Ectodermal cell (in vitro differentiated cells): ENCODE data around the gene ZKSCAN1.

ENCODE experiments used
- H3K27ac ChIP-seq: 2 replicates; pipeline ENCODE4 v1.7.0; 2013; ENCODE audit warnings: mild to moderate bottlenecking, low read depth, low read length; ENCODE audit not compliant: insufficient read depth, poor library complexity, severe bottlenecking
- H3K27me3 ChIP-seq: 2 replicates; pipeline ENCODE4 v1.7.0; 2013; ENCODE audit warnings: mild to moderate bottlenecking, low read length; ENCODE audit not compliant: insufficient read depth, control insufficient read depth, poor library complexity, severe bottlenecking
- H3K36me3 ChIP-seq: one replicate; pipeline ENCODE4 v1.7.0; 2013; ENCODE audit warnings: low read length; ENCODE audit not compliant: control insufficient read depth, insufficient read depth
- H3K4me1 ChIP-seq: one replicate; pipeline ENCODE4 v1.7.0; 2013; ENCODE audit warnings: low read length; ENCODE audit not compliant: control insufficient read depth, insufficient read depth
- H3K4me3 ChIP-seq: 2 replicates; pipeline ENCODE4 v1.7.0; 2013; ENCODE audit warnings: low read depth, low read length, control low read depth; ENCODE audit not compliant: insufficient read depth
- H3K9me3 ChIP-seq: 2 replicates; pipeline ENCODE4 v1.7.0; 2013; ENCODE audit warnings: mild to moderate bottlenecking, low read length, moderate library complexity; ENCODE audit not compliant: control insufficient read depth
- WGBS, 2 experiments: methylation state at CpG; one replicate each; pipeline ENCODE4 v1.1.7; 2013; ENCODE audit warnings: missing lambda C conversion rate in 2 of 2; 5-methylcytosine and 5-hydroxymethylcytosine counted together

Gene ZKSCAN1

DNA sequence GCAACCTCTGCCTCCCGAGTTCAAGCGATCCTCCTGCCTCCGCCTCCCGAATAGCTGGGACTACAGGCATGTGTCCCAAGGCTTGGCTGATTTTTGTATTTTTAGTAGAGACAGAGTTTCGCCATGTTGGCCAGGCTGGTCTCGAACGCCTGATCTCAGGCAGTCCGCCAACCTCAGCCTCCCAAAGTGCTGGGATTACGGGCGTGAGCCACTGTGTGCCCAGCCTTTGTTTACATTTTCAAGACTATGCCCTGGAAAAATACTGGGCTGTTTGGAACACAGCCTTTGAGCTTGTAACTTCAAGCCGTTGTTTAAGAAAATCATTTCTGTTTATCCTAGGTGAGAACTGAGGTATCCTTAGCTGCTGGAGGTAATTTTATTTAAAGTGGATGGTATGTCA lies 1.9 kb downstream of the ZKSCAN1 start:
- WGBS, 2 experiments = 93 to 96% methylated on average over 11 of the region's 11 CpGs
- H3K36me3 ChIP-seq = peaks cover 4% of the 10 kb centered on the region
- H3K4me1 ChIP-seq = peaks cover 4% of the 10 kb centered on the region
- no peak overlapping the region for H3K27ac ChIP-seq
- no peak overlapping the region for H3K4me3 ChIP-seq
- no peaks in the 10 kb centered on the region for H3K9me3 ChIP-seq
- H3K27me3 ChIP-seq = no peaks in the 10 kb centered on the region

DNA sequence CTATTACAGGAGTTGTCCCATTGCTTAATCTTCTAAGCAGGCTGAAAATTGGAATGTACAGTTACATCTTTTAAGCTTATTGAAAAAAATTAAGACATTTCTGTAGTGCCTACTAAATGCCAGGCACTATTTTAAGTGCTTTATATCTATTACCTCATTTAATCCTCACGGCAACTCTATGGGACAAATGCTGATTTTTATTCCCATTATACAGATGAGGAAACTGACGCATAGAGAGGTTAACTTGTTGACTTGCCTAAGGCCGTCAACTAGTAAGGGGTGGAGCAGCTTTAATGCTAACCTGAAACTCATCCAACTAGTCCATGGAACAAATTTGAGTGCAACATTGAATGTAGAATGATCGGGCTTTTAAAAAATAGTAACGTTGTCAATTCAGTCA lies 2.5 kb downstream of the ZKSCAN1 start:
- Histone ChIP-seq H3K4me3 (no peak overlapping the region), H3K9me3 (no peaks in the 10 kb centered on the region), H3K27me3 (no peaks in the 10 kb centered on the region), H3K27ac (no peak overlapping the region), H3K36me3 (peaks cover 10% of the 10 kb centered on the region), H3K4me1 (peaks cover 4% of the 10 kb centered on the region)
- WGBS, 2 experiments = 94 to 98% methylated on average over 5 of the region's 5 CpGs

DNA sequence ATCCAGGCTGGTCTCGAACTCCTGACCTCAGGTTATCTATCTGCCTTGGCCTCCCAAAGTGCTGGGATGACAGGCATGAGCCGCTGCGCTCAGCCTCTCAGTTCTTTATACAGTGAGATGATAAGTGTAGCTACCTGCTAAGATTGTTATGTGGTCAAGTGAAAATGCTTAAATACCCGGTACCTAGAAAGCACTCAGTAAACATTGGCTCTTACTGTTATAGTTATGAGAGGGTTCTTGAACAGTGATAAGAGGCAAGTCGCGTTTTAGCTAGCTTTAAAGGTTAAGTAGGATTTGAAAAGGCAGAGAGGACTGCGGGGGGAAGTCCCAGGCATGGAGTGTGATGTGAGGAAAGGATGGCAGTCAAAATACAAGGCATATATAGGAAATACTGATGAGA lies 4.5 kb downstream of the ZKSCAN1 start:
- 91 to 95% methylated on average over 7 of the region's 7 CpGs for WGBS, 2 experiments
- H3K36me3 ChIP-seq = peaks cover 27% of the 10 kb centered on the region

DNA sequence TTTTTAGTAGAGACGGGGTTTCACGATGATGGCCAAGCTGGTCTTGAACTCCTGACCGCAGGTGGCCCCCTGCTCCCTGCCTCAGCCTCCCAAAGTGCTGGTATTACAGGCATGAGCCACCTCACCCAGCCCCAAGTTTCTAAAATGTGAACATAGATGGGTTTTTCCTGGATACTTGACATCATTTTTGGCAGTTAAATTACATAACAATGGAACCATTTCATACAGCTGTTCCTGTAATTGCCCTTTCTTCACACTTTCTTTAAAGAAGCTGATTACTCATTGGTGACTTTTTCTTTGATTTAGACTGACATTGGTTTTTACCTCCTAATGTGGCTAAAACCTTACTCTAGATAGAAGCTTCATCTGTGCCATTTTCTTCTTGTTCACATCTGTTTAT lies 5.9 kb downstream of the ZKSCAN1 start:
- Histone ChIP-seq H3K9me3 (no peaks in the 10 kb centered on the region), H3K4me1 (peaks cover 4% of the 10 kb centered on the region), H3K36me3 (peaks cover 27% of the 10 kb centered on the region), H3K27me3 (no peaks in the 10 kb centered on the region), H3K27ac (no peak overlapping the region), H3K4me3 (no peak overlapping the region)
- WGBS, 2 experiments = 98% methylated on average over 3 of the region's 3 CpGs

More for the DNA sequence above, 4.5 kb downstream of the ZKSCAN1 start:
- H3K27ac ChIP-seq = peak overlapping the region; percentile 11
- H3K9me3 ChIP-seq = no peaks in the 10 kb centered on the region
- H3K4me3 ChIP-seq = no peak overlapping the region
- no peaks in the 10 kb centered on the region for H3K27me3 ChIP-seq
- peaks cover 4% of the 10 kb centered on the region for H3K4me1 ChIP-seq

DNA sequence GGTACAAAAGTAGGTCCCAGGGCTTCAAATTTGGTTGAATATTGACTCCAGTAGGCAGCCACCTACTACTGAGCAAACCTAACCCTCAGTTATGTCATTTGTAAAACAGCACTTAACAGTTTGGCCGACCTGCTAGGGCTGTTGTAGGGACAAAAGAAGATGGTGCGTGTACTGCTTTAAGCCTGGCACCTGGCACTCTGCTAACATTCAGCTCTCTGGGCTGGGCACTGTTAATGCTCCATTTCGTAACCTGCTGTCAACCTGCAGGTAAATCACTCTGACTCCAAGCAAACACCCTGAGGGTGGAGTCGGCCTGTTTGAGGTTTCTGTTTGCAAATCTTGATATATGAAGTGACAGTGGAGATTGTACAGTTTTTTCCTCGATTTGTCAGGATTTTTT lies 7.2 kb downstream of the ZKSCAN1 start:
- WGBS, 2 experiments = 83 to 87% methylated on average over 5 of the region's 5 CpGs
- no peaks in the 10 kb centered on the region for H3K27me3 ChIP-seq
- H3K4me3 ChIP-seq = no peak overlapping the region
- peaks cover 34% of the 10 kb centered on the region for H3K36me3 ChIP-seq
- H3K4me1 ChIP-seq = no peaks in the 10 kb centered on the region
- H3K27ac ChIP-seq = no peak overlapping the region
- no peaks in the 10 kb centered on the region for H3K9me3 ChIP-seq

DNA sequence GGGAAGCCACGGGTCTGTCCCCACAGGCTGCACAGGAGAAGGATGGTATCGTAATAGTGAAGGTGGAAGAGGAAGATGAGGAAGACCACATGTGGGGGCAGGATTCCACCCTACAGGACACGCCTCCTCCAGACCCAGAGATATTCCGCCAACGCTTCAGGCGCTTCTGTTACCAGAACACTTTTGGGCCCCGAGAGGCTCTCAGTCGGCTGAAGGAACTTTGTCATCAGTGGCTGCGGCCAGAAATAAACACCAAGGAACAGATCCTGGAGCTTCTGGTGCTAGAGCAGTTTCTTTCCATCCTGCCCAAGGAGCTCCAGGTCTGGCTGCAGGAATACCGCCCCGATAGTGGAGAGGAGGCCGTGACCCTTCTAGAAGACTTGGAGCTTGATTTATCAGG lies 8.1 kb downstream of the ZKSCAN1 start:
- Histone ChIP-seq H3K27me3 (no peaks in the 10 kb centered on the region), H3K9me3 (no peaks in the 10 kb centered on the region), H3K36me3 (peaks cover 34% of the 10 kb centered on the region), H3K4me1 (no peaks in the 10 kb centered on the region), H3K27ac (no peak overlapping the region), H3K4me3 (no peak overlapping the region)
- 96 to 98% methylated on average over 12 of the region's 12 CpGs for WGBS, 2 experiments

DNA sequence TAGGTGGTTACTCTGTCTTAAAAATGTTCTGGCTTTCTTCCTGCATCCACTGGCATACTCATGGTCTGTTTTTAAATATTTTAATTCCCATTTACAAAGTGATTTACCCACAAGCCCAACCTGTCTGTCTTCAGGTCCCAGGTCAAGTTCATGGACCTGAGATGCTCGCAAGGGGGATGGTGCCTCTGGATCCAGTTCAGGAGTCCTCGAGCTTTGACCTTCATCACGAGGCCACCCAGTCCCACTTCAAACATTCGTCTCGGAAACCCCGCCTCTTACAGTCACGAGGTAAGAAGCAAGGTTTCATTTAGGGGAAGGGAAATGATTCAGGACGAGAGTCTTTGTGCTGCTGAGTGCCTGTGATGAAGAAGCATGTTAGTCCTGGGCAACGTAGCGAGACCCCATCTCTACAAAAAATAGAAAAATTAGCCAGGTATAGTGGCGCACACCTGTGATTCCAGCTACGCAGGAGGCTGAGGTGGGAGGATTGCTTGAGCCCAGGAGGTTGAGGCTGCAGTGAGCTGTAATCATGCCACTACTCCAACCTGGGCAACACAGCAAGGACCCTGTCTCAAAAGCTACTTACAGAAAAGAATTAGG lies 8.7 kb downstream of the ZKSCAN1 start:
- Histone ChIP-seq H3K36me3 (peaks cover 31% of the 10 kb centered on the region), H3K9me3 (no peaks in the 10 kb centered on the region), H3K4me3 (no peak overlapping the region), H3K27me3 (no peaks in the 10 kb centered on the region), H3K27ac (no peak overlapping the region), H3K4me1 (no peaks in the 10 kb centered on the region)
- WGBS, 2 experiments = 94 to 95% methylated on average over 12 of the region's 12 CpGs

DNA sequence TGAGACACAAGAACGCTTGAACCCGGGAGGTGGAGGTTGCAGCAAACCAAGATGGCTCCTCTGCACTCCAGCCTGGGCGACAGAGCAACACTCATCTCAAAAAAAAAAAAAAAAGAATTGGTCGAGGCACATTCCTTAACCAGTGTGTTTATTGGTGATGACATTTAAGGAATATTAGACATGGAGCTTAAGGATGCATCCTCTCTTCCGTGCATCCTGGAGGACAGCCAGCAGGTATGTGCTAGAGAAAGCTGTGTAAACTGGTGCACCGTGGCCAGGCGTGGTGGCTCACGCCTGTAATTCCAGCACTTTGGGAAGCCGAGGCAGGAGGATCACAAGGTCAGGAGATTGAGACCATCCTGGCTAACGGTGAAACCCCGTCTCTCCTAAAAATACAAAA lies 11.8 kb downstream of the ZKSCAN1 start:
- no peaks in the 10 kb centered on the region for H3K4me1 ChIP-seq
- no peak overlapping the region for H3K4me3 ChIP-seq
- H3K27ac ChIP-seq = no peak overlapping the region
- H3K27me3 ChIP-seq = no peaks in the 10 kb centered on the region
- no peaks in the 10 kb centered on the region for H3K9me3 ChIP-seq
- WGBS, 2 experiments = 94 to 96% methylated on average over 11 of the region's 11 CpGs
- peaks cover 50% of the 10 kb centered on the region for H3K36me3 ChIP-seq

DNA sequence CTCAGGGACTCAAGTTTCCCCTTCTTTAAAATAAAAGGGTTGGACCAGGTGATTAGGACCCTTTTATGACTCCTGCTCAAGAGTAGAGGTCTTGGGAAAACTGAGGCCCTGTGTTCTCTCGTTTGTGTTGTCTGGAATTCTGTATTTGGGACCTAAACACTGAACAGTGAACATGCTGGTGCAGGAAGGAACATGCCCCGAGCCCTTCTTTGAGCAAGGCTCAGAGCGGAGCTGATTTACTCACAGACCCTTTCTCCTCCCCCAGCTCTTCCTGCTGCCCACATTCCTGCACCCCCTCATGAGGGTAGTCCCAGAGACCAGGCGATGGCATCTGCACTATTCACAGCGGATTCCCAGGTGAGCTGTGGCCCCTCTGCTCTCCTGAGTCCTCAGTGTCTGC lies 14.2 kb downstream of the ZKSCAN1 start:
- H3K4me3 ChIP-seq = no peak overlapping the region
- no peaks in the 10 kb centered on the region for H3K4me1 ChIP-seq
- peaks cover 44% of the 10 kb centered on the region for H3K36me3 ChIP-seq
- WGBS, 2 experiments = 87 to 95% methylated on average over 5 of the region's 5 CpGs
- H3K27ac ChIP-seq = no peak overlapping the region
- no peaks in the 10 kb centered on the region for H3K9me3 ChIP-seq
- H3K27me3 ChIP-seq = no peaks in the 10 kb centered on the region

DNA sequence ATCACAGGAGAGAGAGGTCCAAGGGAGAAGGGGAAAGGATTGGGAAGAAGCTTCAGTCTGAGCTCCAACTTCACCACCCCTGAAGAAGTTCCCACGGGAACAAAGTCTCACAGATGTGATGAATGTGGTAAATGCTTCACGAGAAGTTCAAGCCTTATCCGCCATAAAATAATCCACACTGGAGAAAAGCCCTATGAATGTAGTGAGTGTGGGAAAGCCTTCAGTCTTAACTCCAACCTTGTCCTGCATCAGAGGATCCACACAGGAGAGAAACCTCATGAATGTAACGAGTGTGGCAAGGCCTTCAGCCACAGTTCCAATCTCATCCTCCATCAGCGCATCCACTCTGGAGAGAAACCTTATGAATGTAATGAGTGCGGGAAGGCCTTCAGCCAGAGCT lies 18.1 kb downstream of the ZKSCAN1 start:
- Histone ChIP-seq H3K4me3 (no peak overlapping the region), H3K36me3 (peaks cover 52% of the 10 kb centered on the region), H3K4me1 (no peaks in the 10 kb centered on the region), H3K27me3 (no peaks in the 10 kb centered on the region), H3K27ac (no peak overlapping the region), H3K9me3 (no peaks in the 10 kb centered on the region)
- WGBS, 2 experiments = 98% methylated on average over 6 of the region's 6 CpGs
